DOHH2 (cell line): ENCODE measurements around the gene MET.

Experiments
- H3F3A ChIP-seq: fragments of 200-600 bp; sonication (generic), shearing (Covaris generic); 2 replicates; pipeline ENCODE4 v1.6.0; 2016; ENCODE audit warnings: antibody characterized with exemption, mild to moderate bottlenecking; ENCODE audit not compliant: control insufficient read depth, insufficient read depth
- H3K27ac ChIP-seq: fragments of 200-600 bp; sonication (generic); 2 replicates; pipeline ENCODE4 v1.5.1; 2014; ENCODE audit warnings: low read depth, mild to moderate bottlenecking, low read length, moderate library complexity
- H3K27me3 ChIP-seq: fragments of 200-600 bp; sonication (generic); 2 replicates; pipeline ENCODE4 v1.6.1; 2014; ENCODE audit warnings: mild to moderate bottlenecking, low read length, mixed read lengths; ENCODE audit not compliant: control insufficient read depth
- H3K36me3 ChIP-seq: fragments of 200-600 bp; sonication (generic); 2 replicates; pipeline ENCODE4 v1.6.1; 2014; ENCODE audit warnings: mild to moderate bottlenecking, low read length, moderate library complexity, mixed read lengths; ENCODE audit not compliant: control insufficient read depth
- H3K4me1 ChIP-seq: fragments of 200-600 bp; sonication (generic); 2 replicates; pipeline ENCODE4 v1.6.1; 2014; ENCODE audit warnings: mild to moderate bottlenecking, low read length, mixed read lengths; ENCODE audit not compliant: control insufficient read depth
- H3K4me2 ChIP-seq: fragments of 200-600 bp; sonication (generic); 2 replicates; pipeline ENCODE4 v1.6.0; 2014; ENCODE audit warnings: mild to moderate bottlenecking, low read length, moderate library complexity
- H3K4me3 ChIP-seq: fragments of 200-600 bp; sonication (generic); 2 replicates; pipeline ENCODE4 v1.5.1; 2014; ENCODE audit warnings: mild to moderate bottlenecking, low read length, mixed read lengths
- H3K79me2 ChIP-seq: fragments of 200-600 bp; sonication (generic); 2 replicates; pipeline ENCODE4 v1.6.1; 2014; ENCODE audit warnings: mild to moderate bottlenecking, low read length, mixed read lengths; ENCODE audit not compliant: control insufficient read depth
- H3K9me2 ChIP-seq: fragments of 200-600 bp; sonication (generic); replicated peaks from 2 replicates; pipeline ENCODE4 v1.6.1; 2014; ENCODE audit warnings: mild to moderate bottlenecking, low read length, mixed read lengths; ENCODE audit not compliant: control insufficient read depth
- H3K9me3 ChIP-seq: fragments of 200-600 bp; sonication (generic); 2 replicates; pipeline ENCODE4 v1.6.1; 2014; ENCODE audit warnings: antibody characterized with exemption, low read length, mixed read lengths; ENCODE audit not compliant: control insufficient read depth, insufficient read depth
- H4K20me1 ChIP-seq: fragments of 200-600 bp; sonication (generic); 2 replicates; pipeline ENCODE4 v1.6.0; 2014; ENCODE audit warnings: low read depth, mild to moderate bottlenecking, antibody characterized with exemption, low read length, moderate library complexity; ENCODE audit not compliant: control insufficient read depth, insufficient read depth
- EZH2phosphoT487 ChIP-seq: fragments of 200-600 bp; sonication (generic); IDR thresholded peaks from 2 replicates; pipeline ENCODE4 v1.6.1; 2017; ENCODE audit warnings: borderline replicate concordance, mild to moderate bottlenecking, antibody characterized with exemption, low read length, moderate library complexity, mixed read lengths
- TF ChIP-seq, protein P1 (sequence below): fragments of 200-600 bp; sonication (generic); IDR thresholded peaks from one replicate; pipeline ENCODE4 v1.5.1; 2014; ENCODE audit warnings: antibody characterized with exemption, mild to moderate bottlenecking, low read depth, low read length; ENCODE audit not compliant: poor library complexity, severe bottlenecking

The MET gene

DNA sequence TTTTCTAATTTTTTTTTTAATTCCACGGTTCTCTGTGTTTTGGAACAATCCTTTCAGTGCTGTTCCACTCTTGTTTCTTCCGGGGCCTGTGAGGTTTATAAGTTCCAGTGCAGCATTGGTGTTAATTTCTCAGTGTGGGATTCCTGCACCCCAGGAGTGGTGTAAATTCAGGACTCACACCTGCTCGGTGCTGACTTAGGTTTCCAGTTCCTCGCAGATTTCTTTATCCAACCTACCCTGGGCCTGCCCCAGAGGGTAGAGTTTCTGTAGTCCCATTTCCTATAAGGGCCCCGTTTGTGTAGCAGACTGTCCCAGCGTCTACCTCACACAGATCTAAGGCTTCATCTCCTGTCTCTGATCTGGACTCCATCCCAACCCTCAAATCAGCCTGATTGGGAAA lies 27.4 kb upstream of the MET start:
- no peaks in the 10 kb centered on the region for H3F3A ChIP-seq
- H3K4me2 ChIP-seq: no peak overlapping the region
- H3K79me2 ChIP-seq: no peaks in the 10 kb centered on the region
- H4K20me1 ChIP-seq: no peaks in the 10 kb centered on the region
- no peaks in the 10 kb centered on the region for H3K27me3 ChIP-seq
- no peaks in the 10 kb centered on the region for H3K36me3 ChIP-seq
- no peak overlapping the region for H3K27ac ChIP-seq
- H3K4me1 ChIP-seq: no peaks in the 10 kb centered on the region
- H3K9me2 ChIP-seq: no peaks in the 10 kb centered on the region
- H3K4me3 ChIP-seq: no peak overlapping the region
- TF ChIP-seq, protein P1, sequence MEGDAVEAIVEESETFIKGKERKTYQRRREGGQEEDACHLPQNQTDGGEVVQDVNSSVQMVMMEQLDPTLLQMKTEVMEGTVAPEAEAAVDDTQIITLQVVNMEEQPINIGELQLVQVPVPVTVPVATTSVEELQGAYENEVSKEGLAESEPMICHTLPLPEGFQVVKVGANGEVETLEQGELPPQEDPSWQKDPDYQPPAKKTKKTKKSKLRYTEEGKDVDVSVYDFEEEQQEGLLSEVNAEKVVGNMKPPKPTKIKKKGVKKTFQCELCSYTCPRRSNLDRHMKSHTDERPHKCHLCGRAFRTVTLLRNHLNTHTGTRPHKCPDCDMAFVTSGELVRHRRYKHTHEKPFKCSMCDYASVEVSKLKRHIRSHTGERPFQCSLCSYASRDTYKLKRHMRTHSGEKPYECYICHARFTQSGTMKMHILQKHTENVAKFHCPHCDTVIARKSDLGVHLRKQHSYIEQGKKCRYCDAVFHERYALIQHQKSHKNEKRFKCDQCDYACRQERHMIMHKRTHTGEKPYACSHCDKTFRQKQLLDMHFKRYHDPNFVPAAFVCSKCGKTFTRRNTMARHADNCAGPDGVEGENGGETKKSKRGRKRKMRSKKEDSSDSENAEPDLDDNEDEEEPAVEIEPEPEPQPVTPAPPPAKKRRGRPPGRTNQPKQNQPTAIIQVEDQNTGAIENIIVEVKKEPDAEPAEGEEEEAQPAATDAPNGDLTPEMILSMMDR: no peak
- TF ChIP-seq EZH2phosphoT487: no peak
- H3K9me3 ChIP-seq: no peaks in the 10 kb centered on the region

DNA sequence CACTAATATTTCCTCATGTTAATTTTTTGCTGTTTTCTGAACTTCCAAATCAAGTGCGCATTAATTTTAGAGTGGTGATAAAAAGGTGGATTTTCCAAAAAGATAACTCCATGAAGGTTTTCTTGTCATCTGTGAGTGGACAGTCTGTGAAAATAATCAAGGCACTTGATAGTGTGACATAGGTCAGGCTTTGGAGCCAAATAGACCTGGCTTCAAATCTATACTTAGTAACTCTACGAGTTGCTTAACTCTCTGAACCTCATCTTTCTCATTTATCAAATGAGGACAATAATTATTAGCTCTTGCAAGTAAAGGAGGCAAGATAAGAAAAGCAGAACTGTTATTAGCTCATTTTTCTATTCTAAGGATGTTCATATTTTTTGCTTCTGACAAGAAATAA lies 24.7 kb upstream of the MET start:
- Histone ChIP-seq H3K4me3 (no peak overlapping the region), H3K27ac (no peak overlapping the region), H3F3A (no peaks in the 10 kb centered on the region), H3K4me2 (no peak overlapping the region), H4K20me1 (no peaks in the 10 kb centered on the region), H3K79me2 (no peaks in the 10 kb centered on the region), H3K9me2 (no peaks in the 10 kb centered on the region), H3K27me3 (no peaks in the 10 kb centered on the region), H3K4me1 (no peaks in the 10 kb centered on the region), H3K36me3 (no peaks in the 10 kb centered on the region), H3K9me3 (no peaks in the 10 kb centered on the region)
- TF ChIP-seq, protein P1: no peak
- TF ChIP-seq EZH2phosphoT487: no peak

DNA sequence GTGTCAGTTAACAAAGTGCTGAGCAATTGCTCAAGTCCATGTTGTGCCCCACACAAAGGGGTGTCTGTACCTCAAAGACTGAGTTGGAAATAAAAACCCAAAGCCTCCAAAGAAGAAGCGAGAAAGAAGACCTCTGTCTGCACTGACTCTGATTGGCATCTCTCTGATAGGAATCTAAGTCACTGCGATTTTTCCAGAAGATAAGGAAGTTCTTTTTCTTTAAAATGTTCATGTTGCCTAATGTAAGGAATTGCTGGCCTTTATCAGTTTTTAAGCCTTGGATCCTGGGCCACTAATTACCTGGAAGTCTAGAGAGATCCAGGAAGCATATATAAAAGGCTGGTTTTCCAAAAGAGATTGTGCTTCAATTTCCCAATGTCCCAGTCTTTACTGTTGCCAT lies 24.1 kb upstream of the MET start:
- TF ChIP-seq EZH2phosphoT487: no peak
- TF ChIP-seq, protein P1: no peak
- H3K27ac ChIP-seq: no peak overlapping the region

DNA sequence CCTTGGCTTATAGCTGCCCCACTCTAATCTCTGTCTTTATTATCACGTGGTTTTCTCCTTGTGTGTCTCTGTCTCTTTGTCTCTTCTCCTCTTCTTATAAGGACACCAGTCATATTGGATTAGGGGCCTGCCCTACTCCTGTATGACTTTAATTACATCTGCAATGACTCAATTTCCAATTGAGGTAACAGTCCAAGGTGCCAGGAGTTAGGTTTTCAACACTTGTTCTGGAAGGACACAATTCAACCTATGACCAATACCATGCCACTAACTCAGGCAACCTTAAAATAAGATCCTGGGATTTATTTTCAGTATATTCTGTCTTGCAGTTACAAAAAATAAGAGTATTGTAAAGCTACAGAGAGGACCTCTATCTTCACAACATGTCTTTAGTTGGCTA lies 21.6 kb upstream of the MET start:
- H3K4me1 ChIP-seq: no peaks in the 10 kb centered on the region
- H3K27me3 ChIP-seq: no peaks in the 10 kb centered on the region
- H4K20me1 ChIP-seq: no peaks in the 10 kb centered on the region
- H3K9me2 ChIP-seq: no peaks in the 10 kb centered on the region
- no peaks in the 10 kb centered on the region for H3K79me2 ChIP-seq
- no peaks in the 10 kb centered on the region for H3K9me3 ChIP-seq
- no peaks in the 10 kb centered on the region for H3K36me3 ChIP-seq
- H3K4me3 ChIP-seq: no peak overlapping the region
- no peak overlapping the region for H3K27ac ChIP-seq
- no peak for TF ChIP-seq EZH2phosphoT487
- TF ChIP-seq, protein P1: no peak
- no peaks in the 10 kb centered on the region for H3F3A ChIP-seq
- no peak overlapping the region for H3K4me2 ChIP-seq

More for the DNA sequence above, 24.1 kb upstream of the MET start:
- Histone ChIP-seq H3K4me1 (no peaks in the 10 kb centered on the region), H3K36me3 (no peaks in the 10 kb centered on the region), H3K27me3 (no peaks in the 10 kb centered on the region), H3K4me3 (no peak overlapping the region), H3F3A (no peaks in the 10 kb centered on the region), H3K9me3 (no peaks in the 10 kb centered on the region), H3K4me2 (no peak overlapping the region), H4K20me1 (no peaks in the 10 kb centered on the region), H3K79me2 (no peaks in the 10 kb centered on the region), H3K9me2 (no peaks in the 10 kb centered on the region)
